ENCODE data around the gene ANXA4.
"Not testable (repeated sequence)": the region's sequence is repeated elsewhere in the genome, so short reads cannot be mapped to it uniquely, and the experiment has no call there.

The ANXA4 gene

GRCh38 chr2:69742322-69742952 lies 503 bp downstream of the ANXA4 start:
- Histone ChIP-seq H3K27me3 (ENCODE audit: control insufficient read depth, insufficient read depth, low read length) (no peaks in the 10 kb centered on the region), H3K4me3 (ENCODE audit: low read length) (peak overlapping the region; percentile 67), H3K9me3 (ENCODE audit: control insufficient read depth, low read length) (no peaks in the 10 kb centered on the region), H3K4me1 (ENCODE audit: control insufficient read depth, insufficient read depth, low read length) (peaks cover 25% of the 10 kb centered on the region), H3K36me3 (ENCODE audit: control insufficient read depth, insufficient read depth, low read length) (no peaks in the 10 kb centered on the region), H3K9ac (ENCODE audit: low read length) (peak overlapping the region; percentile 78)

GRCh38 chr2:69743847-69744264 lies 1.9 kb downstream of the ANXA4 start:
- peaks cover 27% of the 10 kb centered on the region for H3K4me1 ChIP-seq (ENCODE audit: control insufficient read depth, insufficient read depth, low read length)

GRCh38 chr2:69744456-69744855 lies 2.5 kb downstream of the ANXA4 start:
- H3K9ac ChIP-seq (ENCODE audit: low read length), result no peak overlapping the region
- peaks cover 27% of the 10 kb centered on the region for H3K4me1 ChIP-seq (ENCODE audit: control insufficient read depth, insufficient read depth, low read length)
- no peaks in the 10 kb centered on the region for H3K27me3 ChIP-seq (ENCODE audit: control insufficient read depth, insufficient read depth, low read length)
- H3K4me3 ChIP-seq (ENCODE audit: low read length), result no peak overlapping the region
- no peaks in the 10 kb centered on the region for H3K9me3 ChIP-seq (ENCODE audit: control insufficient read depth, low read length)
- no peaks in the 10 kb centered on the region for H3K36me3 ChIP-seq (ENCODE audit: control insufficient read depth, insufficient read depth, low read length)

More at GRCh38 chr2:69743847-69744264, 1.9 kb downstream of the ANXA4 start:
- Histone ChIP-seq H3K4me3 (ENCODE audit: low read length) (no peak overlapping the region), H3K9ac (ENCODE audit: low read length) (no peak overlapping the region), H3K36me3 (ENCODE audit: control insufficient read depth, insufficient read depth, low read length) (no peaks in the 10 kb centered on the region), H3K27me3 (ENCODE audit: control insufficient read depth, insufficient read depth, low read length) (no peaks in the 10 kb centered on the region), H3K9me3 (ENCODE audit: control insufficient read depth, low read length) (no peaks in the 10 kb centered on the region)

- Histone ChIP-seq H3K27me3 (ENCODE audit: control insufficient read depth, insufficient read depth, low read length) (no peaks in the 10 kb centered on the region), H3K4me3 (ENCODE audit: low read length) (no peak overlapping the region), H3K9me3 (ENCODE audit: control insufficient read depth, low read length) (no peaks in the 10 kb centered on the region), H3K4me1 (ENCODE audit: control insufficient read depth, insufficient read depth, low read length) (peaks cover 28% of the 10 kb centered on the region), H3K9ac (ENCODE audit: low read length) (no peak overlapping the region), H3K36me3 (ENCODE audit: control insufficient read depth, insufficient read depth, low read length) (no peaks in the 10 kb centered on the region)
These were observed 3.1 kb downstream of the ANXA4 start for GRCh38 chr2:69745035-69745434.

- peaks cover 59% of the 10 kb centered on the region for H3K4me1 ChIP-seq (ENCODE audit: control insufficient read depth, insufficient read depth, low read length)
- H3K9ac ChIP-seq (ENCODE audit: low read length), result no peak overlapping the region
- peaks cover 4% of the 10 kb centered on the region for H3K36me3 ChIP-seq (ENCODE audit: control insufficient read depth, insufficient read depth, low read length)
- no peaks in the 10 kb centered on the region for H3K9me3 ChIP-seq (ENCODE audit: control insufficient read depth, low read length)
- no peak overlapping the region for H3K4me3 ChIP-seq (ENCODE audit: low read length)
- no peaks in the 10 kb centered on the region for H3K27me3 ChIP-seq (ENCODE audit: control insufficient read depth, insufficient read depth, low read length)
These were observed 8.3 kb downstream of the ANXA4 start for GRCh38 chr2:69750246-69750645.

- peaks cover 63% of the 10 kb centered on the region for H3K4me1 ChIP-seq (ENCODE audit: control insufficient read depth, insufficient read depth, low read length)
- no peaks in the 10 kb centered on the region for H3K27me3 ChIP-seq (ENCODE audit: control insufficient read depth, insufficient read depth, low read length)
- no peak overlapping the region for H3K4me3 ChIP-seq (ENCODE audit: low read length)
- no peak overlapping the region for H3K9ac ChIP-seq (ENCODE audit: low read length)
- peaks cover 4% of the 10 kb centered on the region for H3K36me3 ChIP-seq (ENCODE audit: control insufficient read depth, insufficient read depth, low read length)
- no peaks in the 10 kb centered on the region for H3K9me3 ChIP-seq (ENCODE audit: control insufficient read depth, low read length)
These were observed 11.9 kb downstream of the ANXA4 start for GRCh38 chr2:69753659-69754363.

GRCh38 chr2:69754633-69755032 lies 12.7 kb downstream of the ANXA4 start:
- H3K4me3 ChIP-seq (ENCODE audit: low read length), result no peak overlapping the region
- peaks cover 4% of the 10 kb centered on the region for H3K36me3 ChIP-seq (ENCODE audit: control insufficient read depth, insufficient read depth, low read length)
- H3K9ac ChIP-seq (ENCODE audit: low read length), result peak overlapping the region; percentile 13
- H3K4me1 ChIP-seq (ENCODE audit: control insufficient read depth, insufficient read depth, low read length), result peaks cover 63% of the 10 kb centered on the region
- no peaks in the 10 kb centered on the region for H3K27me3 ChIP-seq (ENCODE audit: control insufficient read depth, insufficient read depth, low read length)
- no peaks in the 10 kb centered on the region for H3K9me3 ChIP-seq (ENCODE audit: control insufficient read depth, low read length)

- Histone ChIP-seq H3K4me1 (ENCODE audit: control insufficient read depth, insufficient read depth, low read length) (peaks cover 52% of the 10 kb centered on the region), H3K9ac (ENCODE audit: low read length) (peak overlapping the region; percentile 2), H3K36me3 (ENCODE audit: control insufficient read depth, insufficient read depth, low read length) (peaks cover 4% of the 10 kb centered on the region), H3K9me3 (ENCODE audit: control insufficient read depth, low read length) (no peaks in the 10 kb centered on the region), H3K27me3 (ENCODE audit: control insufficient read depth, insufficient read depth, low read length) (no peaks in the 10 kb centered on the region), H3K4me3 (ENCODE audit: low read length) (no peak overlapping the region)
These were observed 14.0 kb downstream of the ANXA4 start for GRCh38 chr2:69755862-69756467.

- Histone ChIP-seq H3K9me3 (ENCODE audit: control insufficient read depth, low read length) (no peaks in the 10 kb centered on the region), H3K9ac (ENCODE audit: low read length) (no peak overlapping the region), H3K4me1 (ENCODE audit: control insufficient read depth, insufficient read depth, low read length) (peaks cover 46% of the 10 kb centered on the region), H3K4me3 (ENCODE audit: low read length) (no peak overlapping the region), H3K36me3 (ENCODE audit: control insufficient read depth, insufficient read depth, low read length) (no peaks in the 10 kb centered on the region), H3K27me3 (ENCODE audit: control insufficient read depth, insufficient read depth, low read length) (no peaks in the 10 kb centered on the region)
These were observed 20.1 kb downstream of the ANXA4 start for GRCh38 chr2:69762025-69762424.

- Histone ChIP-seq H3K9me3 (ENCODE audit: control insufficient read depth, low read length) (no peaks in the 10 kb centered on the region), H3K4me1 (ENCODE audit: control insufficient read depth, insufficient read depth, low read length) (peaks cover 50% of the 10 kb centered on the region), H3K27me3 (ENCODE audit: control insufficient read depth, insufficient read depth, low read length) (no peaks in the 10 kb centered on the region), H3K36me3 (ENCODE audit: control insufficient read depth, insufficient read depth, low read length) (no peaks in the 10 kb centered on the region), H3K4me3 (ENCODE audit: low read length) (no peak overlapping the region), H3K9ac (ENCODE audit: low read length) (peak overlapping the region; percentile 44)
These were observed 20.9 kb downstream of the ANXA4 start for GRCh38 chr2:69762513-69763494.

- H3K9ac ChIP-seq (ENCODE audit: low read length); H3K9me3 ChIP-seq (ENCODE audit: control insufficient read depth, low read length); H3K36me3 ChIP-seq (ENCODE audit: control insufficient read depth, insufficient read depth, low read length); H3K4me3 ChIP-seq (ENCODE audit: low read length); H3K27me3 ChIP-seq (ENCODE audit: control insufficient read depth, insufficient read depth, low read length): not testable (repeated sequence)
- peaks cover 57% of the 10 kb centered on the region for H3K4me1 ChIP-seq (ENCODE audit: control insufficient read depth, insufficient read depth, low read length)
These were observed 21.9 kb downstream of the ANXA4 start for GRCh38 chr2:69763831-69764230.
